NCI-H345 (cell line): Measurements from ENCODE around the gene ATG7.
A peak's percentile ranks its signal among the peaks of the same experiment; 100 is the strongest.
"Not testable (repeated sequence)": the region's sequence is repeated elsewhere in the genome, so short reads cannot be mapped to it uniquely, and the experiment has no call there.

Source experiments
- DNase-seq: peaks from one replicate; lab custom pipeline; 2025; lab: John Stamatoyannopoulos, UW

The ATG7 gene

GRCh38 chr3:11510356-11510755 is 238.2 kb downstream of the ATG7 start:
- no peak for DNase-seq

GRCh38 chr3:11511606-11512005 is 239.4 kb downstream of the ATG7 start:
- not testable (repeated sequence) for DNase-seq

GRCh38 chr3:11513125-11513816 is 241.1 kb downstream of the ATG7 start:
- not testable (repeated sequence) for DNase-seq

- DNase-seq = no peak
Measured at GRCh38 chr3:11513817-11514135, 241.6 kb downstream of the ATG7 start.

GRCh38 chr3:11514191-11514821 is 242.1 kb downstream of the ATG7 start:
- no peak for DNase-seq

GRCh38 chr3:11517601-11518000 is 245.4 kb downstream of the ATG7 start:
- no peak for DNase-seq

GRCh38 chr3:11521167-11521566 is 249.0 kb downstream of the ATG7 start:
- no peak for DNase-seq

- no peak for DNase-seq
Measured at GRCh38 chr3:11522398-11522715, 250.2 kb downstream of the ATG7 start.

GRCh38 chr3:11522953-11523571 is 250.9 kb downstream of the ATG7 start:
- no peak for DNase-seq

GRCh38 chr3:11523572-11524101 is 251.4 kb downstream of the ATG7 start:
- DNase-seq = peak; percentile 27

GRCh38 chr3:11526121-11526520 is 253.9 kb downstream of the ATG7 start:
- not testable (repeated sequence) for DNase-seq

GRCh38 chr3:11529281-11529680 is 257.1 kb downstream of the ATG7 start:
- DNase-seq = no peak

GRCh38 chr3:11530153-11530721 is 258.0 kb downstream of the ATG7 start:
- peak; percentile 2 for DNase-seq

GRCh38 chr3:11532931-11533391 is 260.8 kb downstream of the ATG7 start:
- DNase-seq = no peak

GRCh38 chr3:11534011-11534792 is 262.0 kb downstream of the ATG7 start:
- no peak for DNase-seq

- no peak for DNase-seq
Measured at GRCh38 chr3:11534793-11535101, 262.6 kb downstream of the ATG7 start.

- DNase-seq = no peak
Measured at GRCh38 chr3:11535243-11535960, 263.2 kb downstream of the ATG7 start.

- DNase-seq = no peak
Measured at GRCh38 chr3:11536132-11536935, 264.1 kb downstream of the ATG7 start.

GRCh38 chr3:11536936-11537612 is 264.9 kb downstream of the ATG7 start:
- no peak for DNase-seq

GRCh38 chr3:11538581-11538980 is 266.4 kb downstream of the ATG7 start:
- no peak for DNase-seq
